Measurements from ENCODE around the gene DCLK3. TPM values are rescaled to one million over a fixed set of nuclear protein-coding genes. Genes with fewer than 3 reads are reported as not detected.

DCLK3 gene
- total RNA-seq, 1 donor from 2014 or later, result 0.12 TPM

DNA sequence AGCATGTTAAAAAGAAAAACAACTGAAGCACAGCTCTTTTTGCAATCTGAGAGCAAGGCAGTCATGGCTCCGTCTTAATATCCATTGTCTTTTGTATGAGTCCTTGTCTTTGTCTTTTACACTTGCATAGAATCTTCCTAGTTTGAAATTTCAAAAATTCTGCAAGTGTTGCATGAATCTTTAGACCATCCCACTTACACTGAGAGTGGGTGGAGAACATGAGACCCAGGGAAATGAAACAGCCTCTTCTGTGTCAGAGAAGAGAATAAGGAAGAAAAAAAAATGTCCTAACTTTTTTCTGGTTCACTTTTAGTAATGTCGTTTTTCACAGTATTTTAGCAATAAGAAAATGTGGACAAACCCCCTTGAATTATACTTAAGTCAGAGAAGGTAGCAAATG lies 12.1 kb upstream of the DCLK3 start:
- peak in 1 of 2 donors; percentile 60 for ATAC-seq

DNA sequence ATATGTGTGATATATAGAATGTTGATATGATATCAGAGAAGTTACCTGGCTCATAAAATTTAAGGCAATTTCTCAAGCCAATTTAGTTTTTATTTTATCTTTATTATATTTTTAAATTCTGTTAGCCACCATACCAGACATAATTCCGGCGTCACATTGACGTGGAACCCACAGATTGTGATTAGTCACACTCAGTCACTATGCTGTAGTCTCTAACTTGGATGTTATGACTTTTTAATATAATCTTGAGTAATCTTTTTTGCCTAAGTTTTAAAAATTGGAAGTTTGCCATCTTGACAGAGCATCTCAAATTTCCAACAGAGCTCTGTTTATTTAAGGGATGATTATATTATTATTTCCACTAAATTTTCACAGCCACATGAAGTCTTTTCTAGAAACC lies 9.7 kb upstream of the DCLK3 start:
- no peaks in the 10 kb centered on the region for H3K9me3 ChIP-seq
- no peaks in the 10 kb centered on the region for H3K4me1 ChIP-seq
- ATAC-seq (no peak), DNase-seq (no peak)
- H3K36me3 ChIP-seq, result no peaks in the 10 kb centered on the region
- intact Hi-C loops (cut with DNase I), result no loop called here
- no peaks in the 10 kb centered on the region for H3K27me3 ChIP-seq (ENCODE audit: low read depth)
- H3K27ac ChIP-seq, result no peak overlapping the region
- TF ChIP-seq, protein P1, sequence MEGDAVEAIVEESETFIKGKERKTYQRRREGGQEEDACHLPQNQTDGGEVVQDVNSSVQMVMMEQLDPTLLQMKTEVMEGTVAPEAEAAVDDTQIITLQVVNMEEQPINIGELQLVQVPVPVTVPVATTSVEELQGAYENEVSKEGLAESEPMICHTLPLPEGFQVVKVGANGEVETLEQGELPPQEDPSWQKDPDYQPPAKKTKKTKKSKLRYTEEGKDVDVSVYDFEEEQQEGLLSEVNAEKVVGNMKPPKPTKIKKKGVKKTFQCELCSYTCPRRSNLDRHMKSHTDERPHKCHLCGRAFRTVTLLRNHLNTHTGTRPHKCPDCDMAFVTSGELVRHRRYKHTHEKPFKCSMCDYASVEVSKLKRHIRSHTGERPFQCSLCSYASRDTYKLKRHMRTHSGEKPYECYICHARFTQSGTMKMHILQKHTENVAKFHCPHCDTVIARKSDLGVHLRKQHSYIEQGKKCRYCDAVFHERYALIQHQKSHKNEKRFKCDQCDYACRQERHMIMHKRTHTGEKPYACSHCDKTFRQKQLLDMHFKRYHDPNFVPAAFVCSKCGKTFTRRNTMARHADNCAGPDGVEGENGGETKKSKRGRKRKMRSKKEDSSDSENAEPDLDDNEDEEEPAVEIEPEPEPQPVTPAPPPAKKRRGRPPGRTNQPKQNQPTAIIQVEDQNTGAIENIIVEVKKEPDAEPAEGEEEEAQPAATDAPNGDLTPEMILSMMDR (IDR thresholded peaks at IDR 0.05), result no peak
- no peak overlapping the region for H3K4me3 ChIP-seq

More for the DNA sequence above, 12.1 kb upstream of the DCLK3 start:
- H3K4me1 ChIP-seq, result no peaks in the 10 kb centered on the region
- TF ChIP-seq, protein P1 (IDR thresholded peaks at IDR 0.05), result no peak
- no peaks in the 10 kb centered on the region for H3K27me3 ChIP-seq (ENCODE audit: low read depth)
- intact Hi-C loops (cut with DNase I), result no loop called here
- no peaks in the 10 kb centered on the region for H3K9me3 ChIP-seq
- H3K4me3 ChIP-seq, result no peak overlapping the region
- H3K27ac ChIP-seq, result no peak overlapping the region
- H3K36me3 ChIP-seq, result no peaks in the 10 kb centered on the region
- no peak for DNase-seq

GRCh38 chr3:36771931-36772330 lies 7.6 kb upstream of the DCLK3 start:
- ATAC-seq (no peak), DNase-seq (no peak)
- no peaks in the 10 kb centered on the region for H3K4me1 ChIP-seq
- no peaks in the 10 kb centered on the region for H3K9me3 ChIP-seq
- no peak overlapping the region for H3K27ac ChIP-seq
- H3K27me3 ChIP-seq (ENCODE audit: low read depth), result no peaks in the 10 kb centered on the region
- no peak overlapping the region for H3K4me3 ChIP-seq
- TF ChIP-seq, protein P1 (IDR thresholded peaks at IDR 0.05), result no peak
- intact Hi-C loops (cut with DNase I), result no loop called here
- no peaks in the 10 kb centered on the region for H3K36me3 ChIP-seq

DNA sequence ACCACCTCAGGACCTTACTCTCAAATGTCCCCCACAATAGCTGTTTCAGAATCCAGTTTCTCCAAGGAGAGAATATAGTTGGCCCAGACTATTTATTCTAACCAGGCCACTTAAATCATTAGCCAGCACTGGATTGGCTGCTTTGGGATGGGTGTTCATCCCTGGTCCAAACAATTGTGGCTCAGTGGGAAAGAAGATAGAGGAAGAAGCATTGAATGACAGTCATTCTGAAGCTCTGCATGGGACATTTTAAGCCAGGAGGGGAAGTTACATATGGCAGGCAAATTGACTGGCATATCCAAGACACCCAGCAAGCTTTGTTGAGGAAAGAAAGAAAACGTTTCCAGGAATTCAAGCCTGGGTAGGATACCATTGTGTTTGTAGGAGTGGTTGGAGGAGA lies 5.6 kb upstream of the DCLK3 start:
- intact Hi-C loops (cut with DNase I), result no loop called here
- TF ChIP-seq, protein P1 (IDR thresholded peaks at IDR 0.05), result no peak
- H3K27ac ChIP-seq, result no peak overlapping the region
- ATAC-seq, result no peak
- H3K4me3 ChIP-seq, result no peak overlapping the region
- DNase-seq, result no peak
- no peaks in the 10 kb centered on the region for H3K4me1 ChIP-seq
- H3K27me3 ChIP-seq (ENCODE audit: low read depth), result no peaks in the 10 kb centered on the region
- no peaks in the 10 kb centered on the region for H3K9me3 ChIP-seq
- H3K36me3 ChIP-seq, result no peaks in the 10 kb centered on the region

DNA sequence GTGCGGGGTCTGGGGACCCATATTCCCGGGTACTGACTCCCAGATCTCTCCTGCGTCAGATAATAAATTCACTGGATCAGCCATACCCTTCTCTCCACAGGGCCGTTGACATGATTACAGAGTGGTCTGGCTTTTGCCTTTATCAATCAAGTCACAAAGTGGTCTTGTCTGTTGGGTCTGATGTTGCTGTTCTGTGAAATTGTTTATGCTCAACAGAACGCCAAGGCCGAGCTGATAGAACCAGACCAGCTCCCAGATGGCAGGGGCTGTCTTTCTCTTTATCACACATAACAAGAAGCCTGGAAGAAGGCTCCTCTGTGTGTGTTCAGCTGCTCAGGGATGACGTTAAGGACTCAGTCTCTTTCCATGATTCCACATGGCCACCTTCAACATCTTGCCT lies 751 bp upstream of the DCLK3 start:
- H3K9me3 ChIP-seq, result no peaks in the 10 kb centered on the region
- no peak overlapping the region for H3K27ac ChIP-seq
- intact Hi-C loops (cut with DNase I), result no loop called here
- TF ChIP-seq, protein P1 (IDR thresholded peaks at IDR 0.05), result no peak
- ATAC-seq (no peak), DNase-seq (no peak)
- no peaks in the 10 kb centered on the region for H3K4me1 ChIP-seq
- peaks cover 31% of the 10 kb centered on the region for H3K27me3 ChIP-seq (ENCODE audit: low read depth)
- no peak overlapping the region for H3K4me3 ChIP-seq
- H3K36me3 ChIP-seq, result no peaks in the 10 kb centered on the region

GRCh38 chr3:36764704-36765038 lies 318 bp upstream of the DCLK3 start:
- H3K36me3 ChIP-seq, result no peaks in the 10 kb centered on the region
- peak overlapping the region; percentile 40 for H3K4me3 ChIP-seq
- H3K27ac ChIP-seq, result no peak overlapping the region
- no peaks in the 10 kb centered on the region for H3K9me3 ChIP-seq
- ATAC-seq (peak in 1 of 2 donors; percentile 15), DNase-seq (no peak)
- intact Hi-C loops (cut with DNase I), result no loop called here
- H3K4me1 ChIP-seq, result no peaks in the 10 kb centered on the region
- H3K27me3 ChIP-seq (ENCODE audit: low read depth), result peaks cover 31% of the 10 kb centered on the region
- TF ChIP-seq, protein P1 (IDR thresholded peaks at IDR 0.05), result no peak
